Thyroid gland (tissue), 4 donors: ENCODE results near the gene IRGC.

ENCODE experiments used
- POLR2A ChIP-seq, 2 donors: fragments of 450-650 bp; IDR thresholded peaks; one replicate each; pipeline ENCODE4 v1.6.1; 2017; ENCODE audit warnings: antibody characterized with exemption in 2 of 2, mild to moderate bottlenecking in 2 of 2, moderate library complexity in 1 of 2
- TF ChIP-seq, protein P1 (sequence below), 6 experiments: fragments of 200-600 bp in 3 of 6; fragments of 450-650 bp in 3 of 6; sonication (generic) in 3 of 6; IDR thresholded peaks; one replicate each; pipeline ENCODE4 v1.5.1; 2016 to 2019; ENCODE audit warnings: antibody characterized with exemption in 6 of 6, mild to moderate bottlenecking in 2 of 6, inconsistent platforms in 1 of 6, moderate library complexity in 1 of 6

- TF ChIP-seq, protein P1, sequence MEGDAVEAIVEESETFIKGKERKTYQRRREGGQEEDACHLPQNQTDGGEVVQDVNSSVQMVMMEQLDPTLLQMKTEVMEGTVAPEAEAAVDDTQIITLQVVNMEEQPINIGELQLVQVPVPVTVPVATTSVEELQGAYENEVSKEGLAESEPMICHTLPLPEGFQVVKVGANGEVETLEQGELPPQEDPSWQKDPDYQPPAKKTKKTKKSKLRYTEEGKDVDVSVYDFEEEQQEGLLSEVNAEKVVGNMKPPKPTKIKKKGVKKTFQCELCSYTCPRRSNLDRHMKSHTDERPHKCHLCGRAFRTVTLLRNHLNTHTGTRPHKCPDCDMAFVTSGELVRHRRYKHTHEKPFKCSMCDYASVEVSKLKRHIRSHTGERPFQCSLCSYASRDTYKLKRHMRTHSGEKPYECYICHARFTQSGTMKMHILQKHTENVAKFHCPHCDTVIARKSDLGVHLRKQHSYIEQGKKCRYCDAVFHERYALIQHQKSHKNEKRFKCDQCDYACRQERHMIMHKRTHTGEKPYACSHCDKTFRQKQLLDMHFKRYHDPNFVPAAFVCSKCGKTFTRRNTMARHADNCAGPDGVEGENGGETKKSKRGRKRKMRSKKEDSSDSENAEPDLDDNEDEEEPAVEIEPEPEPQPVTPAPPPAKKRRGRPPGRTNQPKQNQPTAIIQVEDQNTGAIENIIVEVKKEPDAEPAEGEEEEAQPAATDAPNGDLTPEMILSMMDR (IDR thresholded peaks at IDR 0.05), result no peak
- TF ChIP-seq POLR2A (IDR thresholded peaks at IDR 0.05), result no peak
These were observed 50.8 kb downstream of the IRGC start for GRCh38 chr19:43766755-43767043.
